Stomach (tissue), 9 donors: ENCODE results near the gene CRB2. TPM values are rescaled to one million over a fixed set of nuclear protein-coding genes. Genes with fewer than 3 reads are reported as not detected.

Experiments
- DNase-seq, 2 donors: peaks; one replicate each; pipeline versions ENCODE4 v3.0.0 to v3.0.0-alpha.2; 2013 to 2019
- H3K27ac ChIP-seq, 5 donors: fragments of 200-600 bp in 4 of 5; sonication (generic) in 4 of 5; one replicate each; pipeline ENCODE4 v1.5.1; 2013 to 2019; ENCODE audit warnings: mild to moderate bottlenecking in 1 of 5, moderate library complexity in 1 of 5
- H3K27me3 ChIP-seq, 3 donors: fragments of 200-600 bp; sonication (generic); one replicate each; pipeline ENCODE4 v1.5.1; 2017 to 2019; ENCODE audit warnings: mixed run types in 1 of 3
- H3K36me3 ChIP-seq, 4 donors: fragments of 200-600 bp; sonication (generic); 1 replicate in 3 of 4; 2 replicates in 1 of 4; pipeline ENCODE4 v1.5.1; 2016 to 2019
- H3K4me1 ChIP-seq, 4 donors: fragments of 200-600 bp; sonication (generic); one replicate each; pipeline ENCODE4 v1.5.1; 2016 to 2019
- H3K4me3 ChIP-seq, 4 donors: fragments of 200-600 bp; sonication (generic) in 3 of 4; one replicate each; pipeline ENCODE4 v1.5.1; 2016 to 2019; ENCODE audit warnings: mild to moderate bottlenecking in 1 of 4
- H3K9me3 ChIP-seq, 4 donors: fragments of 200-600 bp; sonication (generic); one replicate each; pipeline ENCODE4 v1.5.1; 2016 to 2019
- EP300 ChIP-seq: sonication (generic); formaldehyde crosslinking; IDR thresholded peaks from one replicate; pipeline ENCODE4 v1.6.1; 2017; ENCODE audit warnings: antibody characterized with exemption
- POLR2A ChIP-seq, 4 donors: fragments of 450-650 bp; IDR thresholded peaks; one replicate each; pipeline ENCODE4 v1.6.1; 2016; ENCODE audit warnings: antibody characterized with exemption in 4 of 4, control low read depth in 2 of 4, mild to moderate bottlenecking in 1 of 4, moderate library complexity in 1 of 4
- POLR2AphosphoS5 ChIP-seq, 3 donors: sonication (generic); formaldehyde crosslinking; IDR thresholded peaks; one replicate each; pipeline ENCODE4 v1.6.1; 2016; ENCODE audit warnings: antibody characterized with exemption in 3 of 3
- WGBS, 5 donors: extraction: QIAGEN DNeasy Blood & Tissue Kit in 3 of 5; methylation state at CpG; one replicate each; pipeline versions ENCODE4 v1.1.5 to v1.1.7; 2013 to 2018; 5-methylcytosine and 5-hydroxymethylcytosine counted together
- intact Hi-C: fragments of 100-400 bp; cut with DNase I; formaldehyde crosslinking; loops from one replicate; pipeline ENCODE4 v1.15.1; 2023; ENCODE audit warnings: low total_unique reads
- polyA plus RNA-seq, 3 donors: library from polyadenylated mRNA; stranded (reverse); fragments of 200-250 nt; gene quantifications; one replicate each; pipeline ENCODE4 v1.2.3, GENCODE V29; 2013
- total RNA-seq, 5 donors: library from RNA; depleted of rRNA; stranded (reverse); fragments of >200 nt; gene quantifications; one replicate each; pipeline versions ENCODE4 v1.1.0 to v1.2.3, GENCODE V29; 2014 to 2016
- TF ChIP-seq, protein P1 (sequence below), 7 experiments: fragments of 450-650 bp in 4 of 7; fragments of 200-600 bp in 3 of 7; sonication (generic) in 3 of 7; IDR thresholded peaks; one replicate each; pipeline ENCODE4 v1.5.1; 2016 to 2019; ENCODE audit warnings: antibody characterized with exemption in 7 of 7, control low read depth in 2 of 7, mild to moderate bottlenecking in 1 of 7
- donor health status: healthy with polysubstance abuse.
- donor health status: Bipolar disorder and iron deficiency.
- donor health status: healthy.

The CRB2 gene
- total and polyA plus RNA-seq, 8 donors, result 0.03 to 4.3 (median 0.19) TPM; not detected in 4

DNA sequence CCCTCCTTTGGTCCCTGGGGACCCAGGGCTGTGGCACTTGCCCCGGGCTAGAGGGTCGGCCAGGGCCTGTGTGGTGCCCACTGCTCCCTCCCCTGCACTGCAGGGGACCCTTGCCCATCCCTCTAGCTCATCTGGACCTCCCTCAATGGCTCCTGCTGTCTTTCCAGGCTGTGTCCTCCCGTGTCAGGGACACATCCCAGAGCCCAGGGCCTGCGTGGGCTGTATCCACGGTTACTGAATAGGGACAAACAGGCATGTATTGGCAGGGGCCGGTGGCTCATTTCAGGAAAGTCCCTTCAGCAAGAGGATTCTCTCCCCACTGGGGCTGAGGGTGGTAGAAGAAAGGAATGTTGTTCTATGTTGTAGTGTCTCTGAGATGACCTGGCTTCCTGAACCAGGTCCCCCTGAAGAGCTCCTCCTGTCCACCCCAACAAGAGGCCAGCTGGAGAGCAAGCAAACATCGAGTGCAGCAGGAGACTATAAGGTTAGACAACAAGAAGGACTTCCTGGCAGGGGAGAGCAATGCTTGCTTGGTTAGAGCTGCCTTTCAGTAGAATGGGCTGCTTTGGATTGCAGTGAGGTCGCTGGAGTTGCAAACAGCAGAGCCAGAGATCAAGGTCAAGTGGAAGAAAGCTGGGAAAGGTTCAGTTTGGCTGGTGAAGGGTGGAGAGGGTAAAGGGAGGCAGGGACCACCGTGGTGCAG, 1.0 kb upstream of the CRB2 start:
- 46 to 70% (median 59%) methylated on average over 8 to 9 of the region's 9 CpGs for WGBS, 5 donors
- Histone ChIP-seq H3K36me3 (no peaks in the 10 kb centered on the region), H3K27ac (no peak overlapping the region), H3K4me3 (no peak overlapping the region), H3K4me1 (peaks cover 3 to 18% (median 15%) of the 10 kb centered on the region in 4 donors), H3K27me3 (peaks cover 0 to 39% (median 4%) of the 10 kb centered on the region in 3 donors), H3K9me3 (no peaks in the 10 kb centered on the region)
- intact Hi-C loops, result loop anchor here (10.0 kb wide), 1 partner anchor 890 kb away; no protein-coding TSS in a partner anchor
- TF ChIP-seq, protein P1, sequence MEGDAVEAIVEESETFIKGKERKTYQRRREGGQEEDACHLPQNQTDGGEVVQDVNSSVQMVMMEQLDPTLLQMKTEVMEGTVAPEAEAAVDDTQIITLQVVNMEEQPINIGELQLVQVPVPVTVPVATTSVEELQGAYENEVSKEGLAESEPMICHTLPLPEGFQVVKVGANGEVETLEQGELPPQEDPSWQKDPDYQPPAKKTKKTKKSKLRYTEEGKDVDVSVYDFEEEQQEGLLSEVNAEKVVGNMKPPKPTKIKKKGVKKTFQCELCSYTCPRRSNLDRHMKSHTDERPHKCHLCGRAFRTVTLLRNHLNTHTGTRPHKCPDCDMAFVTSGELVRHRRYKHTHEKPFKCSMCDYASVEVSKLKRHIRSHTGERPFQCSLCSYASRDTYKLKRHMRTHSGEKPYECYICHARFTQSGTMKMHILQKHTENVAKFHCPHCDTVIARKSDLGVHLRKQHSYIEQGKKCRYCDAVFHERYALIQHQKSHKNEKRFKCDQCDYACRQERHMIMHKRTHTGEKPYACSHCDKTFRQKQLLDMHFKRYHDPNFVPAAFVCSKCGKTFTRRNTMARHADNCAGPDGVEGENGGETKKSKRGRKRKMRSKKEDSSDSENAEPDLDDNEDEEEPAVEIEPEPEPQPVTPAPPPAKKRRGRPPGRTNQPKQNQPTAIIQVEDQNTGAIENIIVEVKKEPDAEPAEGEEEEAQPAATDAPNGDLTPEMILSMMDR (IDR thresholded peaks at IDR 0.05), result no peak
- no peak for TF ChIP-seq POLR2AphosphoS5 (IDR thresholded peaks at IDR 0.05)
- TF ChIP-seq EP300, result no peak
- TF ChIP-seq POLR2A (IDR thresholded peaks at IDR 0.05), result no peak
- no peak for DNase-seq

DNA sequence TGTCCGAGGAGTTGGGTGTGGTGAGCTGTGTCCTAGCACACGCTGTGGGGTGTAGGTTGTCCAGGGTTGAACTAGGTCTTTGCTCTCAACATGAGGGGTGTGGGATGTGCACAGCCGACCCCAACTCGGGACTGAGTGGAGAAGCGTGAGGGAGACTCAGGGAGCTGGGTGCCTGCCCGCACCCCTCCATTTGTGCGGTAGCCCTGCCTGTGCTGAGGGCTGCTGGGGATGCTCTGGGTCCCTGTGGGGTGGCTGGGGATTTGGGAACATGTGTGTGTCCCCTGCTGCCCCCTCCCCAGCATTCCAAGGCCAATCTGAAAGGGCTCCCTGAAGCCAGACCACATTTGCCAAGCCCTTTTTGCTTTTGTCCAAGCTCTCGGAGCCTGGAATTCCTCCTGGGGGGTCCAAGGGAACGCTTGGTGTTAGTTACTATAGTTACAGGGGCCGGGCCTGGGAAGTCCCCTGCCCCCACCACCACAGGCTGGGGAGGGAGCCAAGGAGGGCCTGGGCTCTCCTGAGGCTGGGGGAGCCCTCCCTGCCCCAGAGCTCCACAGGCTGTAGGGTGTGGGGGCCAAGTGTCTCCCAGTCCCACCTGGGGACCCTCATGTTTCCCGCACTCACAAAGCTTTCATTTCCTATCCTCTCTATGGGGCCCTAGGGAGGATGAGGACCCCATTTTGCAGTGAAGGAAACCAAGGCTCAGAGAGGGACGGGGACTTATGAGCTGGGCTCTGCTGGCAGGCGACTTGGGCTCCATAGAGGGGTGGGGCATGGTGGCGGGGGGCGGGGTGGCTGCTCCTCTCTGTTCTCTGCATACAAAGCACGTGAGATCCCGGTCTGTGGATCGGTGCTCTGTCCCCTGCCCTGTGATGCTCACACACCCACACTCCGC, 1.1 kb downstream of the CRB2 start:
- intact Hi-C loops, result loop anchor here (10.0 kb wide), 1 partner anchor 892 kb away; no protein-coding TSS in a partner anchor
- TF ChIP-seq EP300, result no peak
- TF ChIP-seq, protein P1 (IDR thresholded peaks at IDR 0.05), result no peak
- TF ChIP-seq POLR2AphosphoS5 (IDR thresholded peaks at IDR 0.05), result no peak
- no peak for TF ChIP-seq POLR2A (IDR thresholded peaks at IDR 0.05)
- H3K27me3 ChIP-seq, result peaks cover 0 to 42% (median 4%) of the 10 kb centered on the region in 3 donors
- H3K4me3 ChIP-seq, result no peak overlapping the region
- DNase-seq, result no peak
- 70 to 81% (median 79%) methylated on average over 16 to 19 of the region's 19 CpGs for WGBS, 5 donors
- peaks cover 9 to 27% (median 24%) of the 10 kb centered on the region in 4 donors for H3K4me1 ChIP-seq
- no peaks in the 10 kb centered on the region for H3K36me3 ChIP-seq
- H3K9me3 ChIP-seq, result no peaks in the 10 kb centered on the region
- no peak overlapping the region for H3K27ac ChIP-seq

DNA sequence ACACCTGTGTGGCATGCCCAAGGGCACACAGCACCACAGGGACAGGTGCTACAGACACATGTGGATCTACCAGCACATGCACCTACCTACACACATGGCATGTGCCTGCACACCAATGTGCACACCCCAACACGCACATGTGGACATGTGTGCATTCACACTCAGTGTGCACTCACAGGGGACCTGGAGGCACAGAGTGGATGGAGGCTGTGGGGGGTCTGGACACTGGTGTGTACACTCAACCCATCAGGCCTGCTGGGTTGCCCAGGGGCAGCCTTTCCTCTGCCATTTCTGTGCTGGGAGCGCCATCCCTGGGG, 1.7 kb downstream of the CRB2 start:
- Histone ChIP-seq H3K27ac (no peak overlapping the region), H3K4me3 (no peak overlapping the region), H3K9me3 (no peaks in the 10 kb centered on the region), H3K36me3 (no peaks in the 10 kb centered on the region), H3K27me3 (peaks cover 0 to 42% (median 4%) of the 10 kb centered on the region in 3 donors), H3K4me1 (peaks cover 9 to 27% (median 24%) of the 10 kb centered on the region in 4 donors)
- TF ChIP-seq POLR2AphosphoS5 (IDR thresholded peaks at IDR 0.05) (no peak), POLR2A (IDR thresholded peaks at IDR 0.05) (no peak), EP300 (no peak)
- TF ChIP-seq, protein P1 (IDR thresholded peaks at IDR 0.05), result no peak
- intact Hi-C loops, result loop anchor here (10.0 kb wide), 1 partner anchor 893 kb away; no protein-coding TSS in a partner anchor
- DNase-seq, result no peak
- 96 to 100% (median 100%) methylated on average over 1 to 2 of the region's 2 CpGs for WGBS, 5 donors

DNA sequence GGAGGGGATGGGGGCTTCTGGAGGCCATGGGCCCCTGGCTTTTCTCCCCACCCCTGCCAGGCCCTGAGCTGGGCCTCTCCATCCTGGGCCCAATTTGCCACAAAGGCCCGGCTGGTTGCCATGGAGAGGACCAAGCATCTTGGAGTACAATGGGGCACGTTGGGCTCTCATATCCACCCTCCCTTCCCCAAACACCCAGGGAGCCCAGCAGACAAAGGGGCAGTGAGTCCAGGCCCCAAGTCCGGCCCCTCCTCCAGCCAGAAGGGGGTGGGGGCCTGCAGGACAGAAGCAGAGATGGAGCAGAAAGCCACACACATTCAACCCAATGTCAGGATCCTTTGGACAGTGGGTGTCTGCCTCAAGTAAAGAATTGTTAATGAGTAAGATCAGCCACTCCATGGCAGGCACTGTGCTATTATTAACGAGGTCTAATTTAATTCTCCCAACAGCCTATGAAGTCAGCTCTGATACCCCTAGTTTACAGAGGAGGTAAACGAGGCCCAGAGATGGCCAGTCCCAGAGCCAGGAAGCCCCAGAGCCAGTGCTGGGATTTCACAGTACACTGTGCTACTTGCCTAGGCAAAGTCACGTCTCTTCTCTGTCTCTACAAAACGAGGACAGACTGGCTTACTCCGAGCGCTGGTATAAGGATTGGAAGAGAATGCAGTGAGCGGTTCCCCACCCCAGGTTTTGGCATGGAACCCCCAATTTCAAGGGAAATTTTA, 2.3 kb downstream of the CRB2 start:
- Histone ChIP-seq H3K9me3 (no peaks in the 10 kb centered on the region), H3K4me3 (no peak overlapping the region), H3K27me3 (peaks cover 0 to 36% (median 2%) of the 10 kb centered on the region in 3 donors), H3K27ac (no peak overlapping the region), H3K36me3 (no peaks in the 10 kb centered on the region), H3K4me1 (peaks cover 9 to 27% (median 24%) of the 10 kb centered on the region in 4 donors)
- intact Hi-C loops, result loop anchor here (10.0 kb wide), 1 partner anchor 894 kb away; no protein-coding TSS in a partner anchor
- TF ChIP-seq EP300, result no peak
- TF ChIP-seq POLR2A (IDR thresholded peaks at IDR 0.05), result no peak
- no peak for TF ChIP-seq POLR2AphosphoS5 (IDR thresholded peaks at IDR 0.05)
- TF ChIP-seq, protein P1 (IDR thresholded peaks at IDR 0.05), result no peak
- DNase-seq, result no peak
- WGBS, 5 donors, result 69 to 81% (median 72%) methylated on average over 8 to 10 of the region's 10 CpGs
